Mononuclear cell (primary cell): ENCODE results near the gene KIF26B. TPM values are rescaled to one million over a fixed set of nuclear protein-coding genes. Genes with fewer than 3 reads are reported as not detected.

Source experiments
- H3K27me3 ChIP-seq: 2 replicates; pipeline ENCODE4 v1.6.0; 2011; ENCODE audit warnings: low read length, control low read depth; ENCODE audit not compliant: insufficient read depth
- H3K4me1 ChIP-seq: 2 replicates; pipeline ENCODE4 v1.5.1; 2011; ENCODE audit warnings: mild to moderate bottlenecking, low read length, control low read depth; ENCODE audit not compliant: insufficient read depth
- H3K4me3 ChIP-seq: 2 replicates; pipeline ENCODE4 v1.5.1; 2011; ENCODE audit warnings: mild to moderate bottlenecking, low read length, moderate library complexity
- H3K9me3 ChIP-seq: 2 replicates; pipeline ENCODE4 v1.5.1; 2011; ENCODE audit warnings: low read depth, mild to moderate bottlenecking, control low read depth, low read length
- total RNA-seq: library from RNA; depleted of rRNA; stranded (reverse); fragments of >200 nt; gene quantifications from one replicate; pipeline ENCODE4 v1.2.3, GENCODE V29; 2012

Gene KIF26B
- total RNA-seq, 1 donor, result 0.31 TPM

GRCh38 chr1:245477941-245478340 is 323.2 kb downstream of the KIF26B start:
- Histone ChIP-seq H3K4me1 (peaks cover 23% of the 10 kb centered on the region), H3K9me3 (no peaks in the 10 kb centered on the region), H3K4me3 (no peak overlapping the region), H3K27me3 (no peaks in the 10 kb centered on the region)

GRCh38 chr1:245480393-245481120 is 325.8 kb downstream of the KIF26B start:
- H3K4me1 ChIP-seq, result peaks cover 18% of the 10 kb centered on the region
- H3K4me3 ChIP-seq, result no peak overlapping the region
- H3K27me3 ChIP-seq, result no peaks in the 10 kb centered on the region
- no peaks in the 10 kb centered on the region for H3K9me3 ChIP-seq

- Histone ChIP-seq H3K27me3 (no peaks in the 10 kb centered on the region), H3K4me3 (no peak overlapping the region), H3K9me3 (no peaks in the 10 kb centered on the region), H3K4me1 (peaks cover 24% of the 10 kb centered on the region)
Measured at GRCh38 chr1:245481261-245481660, 326.5 kb downstream of the KIF26B start.

GRCh38 chr1:245483247-245483646 is 328.5 kb downstream of the KIF26B start:
- Histone ChIP-seq H3K27me3 (no peaks in the 10 kb centered on the region), H3K4me1 (peaks cover 31% of the 10 kb centered on the region), H3K9me3 (no peaks in the 10 kb centered on the region)

GRCh38 chr1:245484176-245484575 is 329.4 kb downstream of the KIF26B start:
- no peaks in the 10 kb centered on the region for H3K9me3 ChIP-seq
- H3K4me1 ChIP-seq, result peaks cover 31% of the 10 kb centered on the region
- H3K27me3 ChIP-seq, result no peaks in the 10 kb centered on the region
- H3K4me3 ChIP-seq, result no peak overlapping the region

More at GRCh38 chr1:245483247-245483646, 328.5 kb downstream of the KIF26B start:
- no peak overlapping the region for H3K4me3 ChIP-seq

- Histone ChIP-seq H3K4me1 (peaks cover 24% of the 10 kb centered on the region), H3K27me3 (no peaks in the 10 kb centered on the region), H3K4me3 (no peak overlapping the region), H3K9me3 (no peaks in the 10 kb centered on the region)
Measured at GRCh38 chr1:245485996-245486395, 331.2 kb downstream of the KIF26B start.

GRCh38 chr1:245486775-245487470 is 332.1 kb downstream of the KIF26B start:
- Histone ChIP-seq H3K9me3 (no peaks in the 10 kb centered on the region), H3K4me1 (peaks cover 19% of the 10 kb centered on the region)

GRCh38 chr1:245488346-245489129 is 333.8 kb downstream of the KIF26B start:
- no peak overlapping the region for H3K4me3 ChIP-seq
- no peaks in the 10 kb centered on the region for H3K27me3 ChIP-seq
- no peaks in the 10 kb centered on the region for H3K9me3 ChIP-seq
- H3K4me1 ChIP-seq, result peaks cover 19% of the 10 kb centered on the region

More at GRCh38 chr1:245486775-245487470, 332.1 kb downstream of the KIF26B start:
- no peaks in the 10 kb centered on the region for H3K27me3 ChIP-seq
- H3K4me3 ChIP-seq, result no peak overlapping the region

GRCh38 chr1:245489838-245490237 is 335.1 kb downstream of the KIF26B start:
- H3K9me3 ChIP-seq, result no peaks in the 10 kb centered on the region
- no peaks in the 10 kb centered on the region for H3K27me3 ChIP-seq
- no peak overlapping the region for H3K4me3 ChIP-seq
- H3K4me1 ChIP-seq, result peaks cover 19% of the 10 kb centered on the region

GRCh38 chr1:245493029-245493428 is 338.2 kb downstream of the KIF26B start:
- Histone ChIP-seq H3K27me3 (no peaks in the 10 kb centered on the region), H3K4me1 (no peaks in the 10 kb centered on the region), H3K4me3 (no peak overlapping the region), H3K9me3 (no peaks in the 10 kb centered on the region)

GRCh38 chr1:245495681-245496080 is 340.9 kb downstream of the KIF26B start:
- no peak overlapping the region for H3K4me3 ChIP-seq
- no peaks in the 10 kb centered on the region for H3K27me3 ChIP-seq

GRCh38 chr1:245500546-245500945 is 345.8 kb downstream of the KIF26B start:
- Histone ChIP-seq H3K27me3 (no peaks in the 10 kb centered on the region), H3K4me3 (no peak overlapping the region), H3K4me1 (peaks cover 24% of the 10 kb centered on the region), H3K9me3 (no peaks in the 10 kb centered on the region)

More at GRCh38 chr1:245495681-245496080, 340.9 kb downstream of the KIF26B start:
- H3K4me1 ChIP-seq, result peaks cover 10% of the 10 kb centered on the region
- no peaks in the 10 kb centered on the region for H3K9me3 ChIP-seq

- Histone ChIP-seq H3K4me3 (no peak overlapping the region), H3K4me1 (peaks cover 24% of the 10 kb centered on the region), H3K27me3 (no peaks in the 10 kb centered on the region), H3K9me3 (no peaks in the 10 kb centered on the region)
Measured at GRCh38 chr1:245501633-245502032, 346.8 kb downstream of the KIF26B start.

GRCh38 chr1:245503548-245503947 is 348.8 kb downstream of the KIF26B start:
- Histone ChIP-seq H3K4me1 (peaks cover 23% of the 10 kb centered on the region), H3K4me3 (no peak overlapping the region), H3K9me3 (no peaks in the 10 kb centered on the region), H3K27me3 (no peaks in the 10 kb centered on the region)

- Histone ChIP-seq H3K27me3 (no peaks in the 10 kb centered on the region), H3K9me3 (no peaks in the 10 kb centered on the region), H3K4me1 (peaks cover 22% of the 10 kb centered on the region), H3K4me3 (no peak overlapping the region)
Measured at GRCh38 chr1:245510144-245510543, 355.4 kb downstream of the KIF26B start.
